Fibroblast of lung (primary cell): ENCODE measurements around the gene SLC35E1.

Experiments used
- EZH2 ChIP-seq: IDR thresholded peaks from 2 replicates; pipeline ENCODE4 v1.5.1; 2012; ENCODE audit warnings: low read length, control low read depth, mild to moderate bottlenecking; ENCODE audit errors: missing control alignments
- TF ChIP-seq, protein P1 (sequence below), 2 donors: IDR thresholded peaks in 1 of 2; conservative IDR thresholded peaks in 1 of 2; 1 replicate in 1 of 2; 2 replicates in 1 of 2; pipeline ENCODE4 v1.5.1; 2011 to 2012; ENCODE audit warnings: low read length in 2 of 2, control low read depth in 1 of 2, inconsistent platforms in 1 of 2, low read depth in 1 of 2, mild to moderate bottlenecking in 1 of 2

- TF ChIP-seq, protein P1, sequence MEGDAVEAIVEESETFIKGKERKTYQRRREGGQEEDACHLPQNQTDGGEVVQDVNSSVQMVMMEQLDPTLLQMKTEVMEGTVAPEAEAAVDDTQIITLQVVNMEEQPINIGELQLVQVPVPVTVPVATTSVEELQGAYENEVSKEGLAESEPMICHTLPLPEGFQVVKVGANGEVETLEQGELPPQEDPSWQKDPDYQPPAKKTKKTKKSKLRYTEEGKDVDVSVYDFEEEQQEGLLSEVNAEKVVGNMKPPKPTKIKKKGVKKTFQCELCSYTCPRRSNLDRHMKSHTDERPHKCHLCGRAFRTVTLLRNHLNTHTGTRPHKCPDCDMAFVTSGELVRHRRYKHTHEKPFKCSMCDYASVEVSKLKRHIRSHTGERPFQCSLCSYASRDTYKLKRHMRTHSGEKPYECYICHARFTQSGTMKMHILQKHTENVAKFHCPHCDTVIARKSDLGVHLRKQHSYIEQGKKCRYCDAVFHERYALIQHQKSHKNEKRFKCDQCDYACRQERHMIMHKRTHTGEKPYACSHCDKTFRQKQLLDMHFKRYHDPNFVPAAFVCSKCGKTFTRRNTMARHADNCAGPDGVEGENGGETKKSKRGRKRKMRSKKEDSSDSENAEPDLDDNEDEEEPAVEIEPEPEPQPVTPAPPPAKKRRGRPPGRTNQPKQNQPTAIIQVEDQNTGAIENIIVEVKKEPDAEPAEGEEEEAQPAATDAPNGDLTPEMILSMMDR (conservative IDR thresholded peaks at IDR 0.05 in 1 of 2, IDR thresholded peaks at IDR 0.05 in 1 of 2; ENCODE audit: low read depth in 1 of 2, low read length in 2 of 2), result no peak
- TF ChIP-seq EZH2, result no peak
These were observed 14.3 kb upstream of the SLC35E1 start for GRCh38 chr19:16586477-16586871.
